HepG2 (cell line): ENCODE results near the gene FXR2. TPM values are rescaled to one million over a fixed set of nuclear protein-coding genes. Genes with fewer than 3 reads are reported as not detected.

ENCODE experiments used
- CAMTA2 ChIP-seq: sonication (generic); formaldehyde crosslinking; IDR thresholded peaks from 2 replicates; pipeline ENCODE4 v1.4.0; 2020; ENCODE audit warnings: mild to moderate bottlenecking, missing genetic modification reagents, borderline replicate concordance
- HNF1A ChIP-seq, 2 experiments: sonication (generic) in 1 of 2; formaldehyde crosslinking in 1 of 2; IDR thresholded peaks; 2 replicates each; pipeline versions ENCODE4 v1.4.0 to v1.6.1; 2016 to 2020; ENCODE audit warnings: borderline replicate concordance in 1 of 2, low read depth in 1 of 2, mild to moderate bottlenecking in 1 of 2, missing genetic modification reagents in 1 of 2
- MED1 ChIP-seq: sonication (generic); formaldehyde crosslinking; IDR thresholded peaks from 2 replicates; pipeline ENCODE4 v1.4.0; 2020; ENCODE audit warnings: missing genetic modification reagents
- MEIS2 ChIP-seq: sonication (generic); formaldehyde crosslinking; IDR thresholded peaks from 2 replicates; pipeline ENCODE4 v1.9.0; 2021; ENCODE audit warnings: mild to moderate bottlenecking, missing genetic modification reagents
- NR2F6 ChIP-seq, 2 experiments: IDR thresholded peaks; 2 replicates each; pipeline ENCODE4 v1.6.1; 2016; ENCODE audit warnings: antibody characterized with exemption in 1 of 2, mild to moderate bottlenecking in 1 of 2
- PATZ1 ChIP-seq: sonication (generic); formaldehyde crosslinking; IDR thresholded peaks from 2 replicates; pipeline ENCODE4 v1.4.0; 2020; ENCODE audit warnings: missing genetic modification reagents
- RFX5 ChIP-seq: IDR thresholded peaks from 2 replicates; pipeline ENCODE4 v1.6.1; 2011; ENCODE audit warnings: low read depth, low read length, improper control_type of control experiment
- SIX1 ChIP-seq: sonication (generic); formaldehyde crosslinking; IDR thresholded peaks from 2 replicates; pipeline ENCODE4 v1.4.0; 2020; ENCODE audit warnings: missing genetic modification reagents, borderline replicate concordance
- SOX6 ChIP-seq, 2 experiments: fragments of 450-650 bp in 1 of 2; sonication (generic) in 1 of 2; formaldehyde crosslinking in 1 of 2; IDR thresholded peaks; 2 replicates each; pipeline versions ENCODE4 v1.4.0 to v1.6.1; 2017 to 2020; ENCODE audit warnings: antibody characterized with exemption in 1 of 2, mild to moderate bottlenecking in 1 of 2, missing genetic modification reagents in 1 of 2
- THRA ChIP-seq: sonication (generic); formaldehyde crosslinking; IDR thresholded peaks from 2 replicates; pipeline ENCODE4 v1.4.0; 2020; ENCODE audit warnings: missing genetic modification reagents, borderline replicate concordance
- ZMYM4 ChIP-seq: sonication (generic); formaldehyde crosslinking; IDR thresholded peaks from 2 replicates; pipeline ENCODE4 v1.8.1; 2023; ENCODE audit warnings: mild to moderate bottlenecking, missing genetic modification reagents
- polyA plus RNA-seq, 8 experiments: library from polyadenylated mRNA; depleted of rRNA in 3 of 8; stranded (reverse) in 7 of 8; unstranded in 1 of 8; fragments of >200 nt; fragmentation: Illumina TruSeq in 4 of 8; extraction: Trizol in 4 of 8; gene quantifications; 2 replicates each; pipeline versions ENCODE4 v1.2.1 to v1.2.3, GENCODE V29; 2011 to 2016; ENCODE audit warnings: low read depth in 4 of 8, missing spikeins in 1 of 8, mixed read lengths in 1 of 8; ENCODE audit not compliant: insufficient read depth in 1 of 8
- total RNA-seq, 5 experiments: library from RNA; depleted of rRNA; stranded (reverse); fragments of >200 nt; fragmentation: Illumina TruSeq; extraction: Trizol; gene quantifications; 2 replicates each; pipeline ENCODE4 v1.2.3, GENCODE V29; 2016; ENCODE audit warnings: low read depth in 1 of 5
- TF ChIP-seq, protein P1 (sequence below): IDR thresholded peaks from 2 replicates; pipeline ENCODE4 v1.6.1; 2016; ENCODE audit warnings: low read depth

The FXR2 gene
- total and polyA plus RNA-seq, 2 of the 13 experiments (the other 11 are each of a cell fraction or from before 2014, with no cell fraction given) = 20.9 to 24.4 TPM

DNA sequence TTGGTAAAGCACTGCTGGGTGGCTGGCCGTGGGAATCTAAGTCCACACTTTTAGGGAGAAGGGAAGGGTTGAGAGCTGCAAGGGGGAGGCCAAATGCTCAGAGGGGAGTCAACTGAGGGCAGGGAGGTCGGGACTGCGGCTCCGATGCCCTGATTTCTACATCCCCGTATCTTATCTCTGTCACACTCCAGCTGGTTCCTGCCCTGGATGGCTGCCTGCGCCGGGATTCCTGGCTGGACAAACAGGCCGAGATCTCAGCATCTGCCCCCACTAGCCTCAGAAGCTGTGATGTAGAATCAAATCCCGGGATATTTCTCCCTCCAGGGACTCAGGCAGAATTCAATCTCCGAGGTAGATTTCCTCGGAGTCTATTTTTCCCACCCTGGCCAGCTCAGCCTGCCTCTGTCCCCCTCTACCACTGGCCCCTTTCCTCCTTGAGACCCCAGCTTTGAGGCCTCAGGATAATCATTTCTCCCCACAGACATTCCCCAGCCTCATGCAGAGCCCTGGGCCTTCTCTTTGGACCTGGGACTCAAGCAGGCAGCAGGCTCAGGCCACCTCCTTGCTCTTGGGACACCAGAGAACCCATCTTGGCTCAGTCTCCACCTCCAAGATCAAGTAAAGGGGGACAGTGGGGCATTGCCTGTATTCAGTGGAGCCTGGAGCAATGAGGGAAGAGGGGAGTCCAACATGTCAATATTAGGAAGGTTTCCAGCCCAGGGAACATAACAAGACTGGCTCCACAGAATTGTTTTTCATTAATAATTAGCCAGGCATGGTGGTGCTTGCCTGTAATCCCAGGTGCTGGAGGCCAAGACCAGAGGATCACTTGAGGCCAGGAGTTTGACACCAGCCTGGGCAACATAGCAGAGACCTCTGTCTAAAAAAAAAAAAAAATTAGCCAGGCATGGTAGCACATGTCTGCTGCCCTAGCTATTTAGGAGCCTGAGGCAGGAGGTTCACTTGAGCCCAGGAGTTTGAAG lies 17.0 kb upstream of the FXR2 start (continued):
- TF ChIP-seq PATZ1 (CRISPR knock-in tag) (0 out of 2 replicates have a peak, but pooled peaks have one; percentile 15), HNF1A (IDR thresholded peaks at IDR 0.05; ENCODE audit: low read depth) (peak; percentile 82), HNF1A (CRISPR knock-in tag; IDR thresholded peaks at IDR 0.05; ENCODE audit: borderline replicate concordance) (peak; percentile 64; the same call in 1 of the 2 replicates), NR2F6 (IDR thresholded peaks at IDR 0.05) (no peak), NR2F6 (CRISPR knock-in tag; IDR thresholded peaks at IDR 0.05) (peak; percentile 20; the same call in 1 of the 2 replicates), ZMYM4 (CRISPR knock-in tag) (peak; percentile 18; the same call in 1 of the 2 replicates), MEIS2 (CRISPR knock-in tag) (0 out of 2 replicates have a peak, but pooled peaks have one; percentile 30), MED1 (CRISPR knock-in tag) (0 out of 2 replicates have a peak, but pooled peaks have one; percentile 12), THRA (peak; percentile 55; the same call in 1 of the 2 replicates), CAMTA2 (CRISPR knock-in tag) (no peak), SIX1 (CRISPR knock-in tag) (no peak), SOX6 (IDR thresholded peaks at IDR 0.05) (no peak), SOX6 (CRISPR knock-in tag; IDR thresholded peaks at IDR 0.05) (peak; percentile 56), RFX5 (no peak)
- TF ChIP-seq, protein P1, sequence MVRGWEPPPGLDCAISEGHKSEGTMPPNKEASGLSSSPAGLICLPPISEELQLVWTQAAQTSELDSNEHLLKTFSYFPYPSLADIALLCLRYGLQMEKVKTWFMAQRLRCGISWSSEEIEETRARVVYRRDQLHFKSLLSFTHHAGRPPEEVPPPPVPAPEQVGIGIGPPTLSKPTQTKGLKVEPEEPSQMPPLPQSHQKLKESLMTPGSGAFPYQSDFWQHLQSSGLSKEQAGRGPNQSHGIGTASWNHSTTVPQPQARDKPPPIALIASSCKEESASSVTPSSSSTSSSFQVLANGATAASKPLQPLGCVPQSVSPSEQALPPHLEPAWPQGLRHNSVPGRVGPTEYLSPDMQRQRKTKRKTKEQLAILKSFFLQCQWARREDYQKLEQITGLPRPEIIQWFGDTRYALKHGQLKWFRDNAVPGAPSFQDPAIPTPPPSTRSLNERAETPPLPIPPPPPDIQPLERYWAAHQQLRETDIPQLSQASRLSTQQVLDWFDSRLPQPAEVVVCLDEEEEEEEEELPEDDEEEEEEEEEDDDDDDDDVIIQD (CRISPR knock-in tag) = no peak
